Measurements from ENCODE around the gene CD74.

- TF ChIP-seq POLR2A (IDR thresholded peaks at IDR 0.05; ENCODE audit: low read depth, low read length), result no peak
- no peak for TF ChIP-seq CTCF (conservative IDR thresholded peaks at IDR 0.05; ENCODE audit: low read depth, low read length)
- no peak for TF ChIP-seq RCOR1 (IDR thresholded peaks at IDR 0.05; ENCODE audit: insufficient replicate concordance, low read length)
- TF ChIP-seq RFX5 (IDR thresholded peaks at IDR 0.05; ENCODE audit: low read depth, low read length), result no peak
- TF ChIP-seq MAZ (IDR thresholded peaks at IDR 0.05; ENCODE audit: borderline replicate concordance, low read depth, low read length), result no peak
- no peak for TF ChIP-seq CHD1 (IDR thresholded peaks at IDR 0.05; ENCODE audit: low read depth, low read length)
- TF ChIP-seq BHLHE40 (IDR thresholded peaks at IDR 0.05; ENCODE audit: low read depth, low read length), result no peak
- TF ChIP-seq NFE2L2 (IDR thresholded peaks at IDR 0.05; ENCODE audit: low read depth, low read length), result no peak
- no peak for TF ChIP-seq ELK1 (IDR thresholded peaks at IDR 0.05; ENCODE audit: borderline replicate concordance, low read depth, low read length)
- TF ChIP-seq, protein P1, sequence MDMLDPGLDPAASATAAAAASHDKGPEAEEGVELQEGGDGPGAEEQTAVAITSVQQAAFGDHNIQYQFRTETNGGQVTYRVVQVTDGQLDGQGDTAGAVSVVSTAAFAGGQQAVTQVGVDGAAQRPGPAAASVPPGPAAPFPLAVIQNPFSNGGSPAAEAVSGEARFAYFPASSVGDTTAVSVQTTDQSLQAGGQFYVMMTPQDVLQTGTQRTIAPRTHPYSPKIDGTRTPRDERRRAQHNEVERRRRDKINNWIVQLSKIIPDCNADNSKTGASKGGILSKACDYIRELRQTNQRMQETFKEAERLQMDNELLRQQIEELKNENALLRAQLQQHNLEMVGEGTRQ (IDR thresholded peaks at IDR 0.05; ENCODE audit: low read depth, low read length), result no peak
- TF ChIP-seq RAD21 (IDR thresholded peaks at IDR 0.05; ENCODE audit: low read length), result no peak
These were observed 7.0 kb upstream of the CD74 start for GRCh38 chr5:150419630-150420270.
